GM12865 (cell line): ENCODE data around the gene CELF2.
A peak's percentile ranks its signal among the peaks of the same experiment; 100 is the strongest.

Experiments
- DNase-seq: peaks from one replicate; pipeline ENCODE4 v3.0.0; 2010; ENCODE audit warnings: low read depth
- H3K4me3 ChIP-seq: 2 replicates; pipeline ENCODE4 v1.5.1; 2011; ENCODE audit warnings: mild to moderate bottlenecking, low read depth, low read length, control low read depth
- TF ChIP-seq, protein P1 (sequence below): IDR thresholded peaks from 2 replicates; pipeline ENCODE4 v1.5.1; 2011; ENCODE audit warnings: low read length, control low read depth, low read depth, inconsistent platforms; ENCODE audit not compliant: insufficient read depth; ENCODE audit errors: missing control alignments

CELF2 gene

GRCh38 chr10:11189582-11190376 is 172.1 kb downstream of the CELF2 start:
- DNase-seq: no peak
- TF ChIP-seq, protein P1, sequence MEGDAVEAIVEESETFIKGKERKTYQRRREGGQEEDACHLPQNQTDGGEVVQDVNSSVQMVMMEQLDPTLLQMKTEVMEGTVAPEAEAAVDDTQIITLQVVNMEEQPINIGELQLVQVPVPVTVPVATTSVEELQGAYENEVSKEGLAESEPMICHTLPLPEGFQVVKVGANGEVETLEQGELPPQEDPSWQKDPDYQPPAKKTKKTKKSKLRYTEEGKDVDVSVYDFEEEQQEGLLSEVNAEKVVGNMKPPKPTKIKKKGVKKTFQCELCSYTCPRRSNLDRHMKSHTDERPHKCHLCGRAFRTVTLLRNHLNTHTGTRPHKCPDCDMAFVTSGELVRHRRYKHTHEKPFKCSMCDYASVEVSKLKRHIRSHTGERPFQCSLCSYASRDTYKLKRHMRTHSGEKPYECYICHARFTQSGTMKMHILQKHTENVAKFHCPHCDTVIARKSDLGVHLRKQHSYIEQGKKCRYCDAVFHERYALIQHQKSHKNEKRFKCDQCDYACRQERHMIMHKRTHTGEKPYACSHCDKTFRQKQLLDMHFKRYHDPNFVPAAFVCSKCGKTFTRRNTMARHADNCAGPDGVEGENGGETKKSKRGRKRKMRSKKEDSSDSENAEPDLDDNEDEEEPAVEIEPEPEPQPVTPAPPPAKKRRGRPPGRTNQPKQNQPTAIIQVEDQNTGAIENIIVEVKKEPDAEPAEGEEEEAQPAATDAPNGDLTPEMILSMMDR: no peak
- no peak overlapping the region for H3K4me3 ChIP-seq

DNA sequence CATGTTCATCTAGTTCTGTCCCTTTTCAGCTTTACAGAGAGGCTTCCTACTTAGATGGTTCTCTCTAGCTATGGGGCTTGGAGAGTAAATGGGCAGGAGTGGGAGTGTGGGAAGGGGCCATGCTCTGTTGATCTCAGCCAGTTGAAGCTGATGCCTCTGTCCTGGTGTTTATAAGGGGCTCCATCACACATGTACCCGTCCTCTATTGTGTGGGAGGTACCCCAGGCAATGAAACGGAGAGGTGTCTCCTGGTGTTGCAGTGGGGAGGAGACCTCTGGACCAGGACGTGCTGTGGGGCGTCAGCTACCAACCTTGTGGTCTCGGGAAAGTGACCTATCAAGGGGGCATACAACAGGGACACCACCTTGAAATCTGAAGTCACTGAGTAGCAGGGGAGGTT is 173.5 kb downstream of the CELF2 start:
- DNase-seq: no peak
- H3K4me3 ChIP-seq: no peak overlapping the region

DNA sequence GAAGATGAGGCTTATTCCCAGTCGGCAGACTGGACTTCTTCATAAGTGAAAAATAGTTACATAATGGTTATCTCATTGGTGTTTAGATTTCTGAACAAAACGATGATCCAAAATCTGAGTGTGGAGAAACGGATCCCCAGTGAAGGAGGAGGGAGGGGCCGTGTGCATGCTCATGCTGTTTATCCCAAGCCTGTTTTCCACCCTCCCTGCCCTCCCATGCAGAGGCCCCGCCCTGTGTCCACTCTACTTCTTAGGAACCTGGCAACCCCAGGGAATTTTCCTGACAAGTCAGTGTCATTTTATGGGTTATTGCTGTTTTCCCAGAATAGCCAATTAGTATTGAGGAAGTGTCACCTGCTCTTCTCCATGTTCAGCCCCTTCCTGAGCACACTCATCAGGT is 174.0 kb downstream of the CELF2 start:
- no peak for DNase-seq
- TF ChIP-seq, protein P1: no peak
- H3K4me3 ChIP-seq: no peak overlapping the region

More for the DNA sequence above, 173.5 kb downstream of the CELF2 start:
- TF ChIP-seq, protein P1: no peak

GRCh38 chr10:11192304-11193000 is 174.8 kb downstream of the CELF2 start:
- no peak for DNase-seq
- TF ChIP-seq, protein P1: no peak

GRCh38 chr10:11193001-11193551 is 175.4 kb downstream of the CELF2 start:
- TF ChIP-seq, protein P1: no peak
- DNase-seq: no peak
- no peak overlapping the region for H3K4me3 ChIP-seq

More at GRCh38 chr10:11192304-11193000, 174.8 kb downstream of the CELF2 start:
- H3K4me3 ChIP-seq: no peak overlapping the region

- no peak overlapping the region for H3K4me3 ChIP-seq
- TF ChIP-seq, protein P1: no peak
- DNase-seq: peak; percentile 36
Measured at GRCh38 chr10:11194859-11195586, 177.4 kb downstream of the CELF2 start.
